Brain microvascular endothelial cell (primary cell): ENCODE results near the gene LIN28B.
"Not testable (repeated sequence)": the region's sequence is repeated elsewhere in the genome, so short reads cannot be mapped to it uniquely, and the experiment has no call there.

Experiments used
- DNase-seq: peaks from one replicate; pipeline ENCODE4 v3.0.0-alpha.2; 2020
- H3K27ac ChIP-seq: fragments of 250-450 bp; sonication (Bioruptor Pico); 2 replicates; pipeline ENCODE4 v1.5.1; 2020; ENCODE audit warnings: mild to moderate bottlenecking, moderate library complexity
- H3K27me3 ChIP-seq: fragments of 250-450 bp; sonication (Bioruptor Pico); replicated peaks from 2 replicates; pipeline ENCODE4 v1.5.1; 2020; ENCODE audit warnings: mild to moderate bottlenecking
- H3K36me3 ChIP-seq: fragments of 250-450 bp; sonication (Bioruptor Pico); replicated peaks from 2 replicates; pipeline ENCODE4 v1.5.1; 2020; ENCODE audit warnings: mild to moderate bottlenecking
- H3K4me3 ChIP-seq: 2 replicates; pipeline ENCODE4 v1.5.1; 2011; ENCODE audit warnings: low read depth, mild to moderate bottlenecking, control low read depth, low read length, moderate library complexity
- CTCF ChIP-seq: IDR thresholded peaks from 2 replicates; pipeline ENCODE4 v1.5.1; 2011; ENCODE audit warnings: low read depth, mild to moderate bottlenecking, moderate library complexity, low read length, control low read depth, inconsistent platforms; ENCODE audit errors: missing control alignments
- in situ Hi-C: cut with HindIII; loops from 2 replicates; pipeline ENCODE4 v1.10.0; 2017; ENCODE audit warnings: low sequenced_read_pairs, low pct_ligation_motif_present

LIN28B gene

DNA sequence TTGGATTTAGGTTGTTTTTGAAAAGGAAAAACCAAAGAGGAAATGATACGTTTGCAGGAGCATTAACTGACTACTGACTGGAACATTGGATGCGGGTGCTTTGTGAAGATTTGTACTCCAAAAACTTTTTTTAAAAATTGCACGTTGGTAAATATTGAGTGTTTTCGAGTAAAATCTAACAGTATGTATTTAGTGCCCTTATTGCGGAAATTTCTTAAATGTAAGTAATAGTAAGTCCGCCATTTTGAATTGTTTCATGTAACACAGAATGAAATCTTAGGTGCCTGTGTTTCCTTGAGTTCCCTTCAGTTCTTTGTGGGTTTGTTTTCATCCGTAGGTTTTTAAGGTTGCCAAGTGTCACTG is 15.2 kb upstream of the LIN28B start:
- H3K27me3 ChIP-seq: peaks cover 25% of the 10 kb centered on the region
- in situ Hi-C loops: no loop called here
- TF ChIP-seq CTCF: no peak
- no peak for DNase-seq
- no peaks in the 10 kb centered on the region for H3K36me3 ChIP-seq
- no peak overlapping the region for H3K4me3 ChIP-seq
- H3K27ac ChIP-seq: no peak overlapping the region

- peak; percentile 32 for DNase-seq
- no peak overlapping the region for H3K27ac ChIP-seq
- no peak for TF ChIP-seq CTCF
- no peaks in the 10 kb centered on the region for H3K36me3 ChIP-seq
- in situ Hi-C loops: no loop called here
- peaks cover 25% of the 10 kb centered on the region for H3K27me3 ChIP-seq
- H3K4me3 ChIP-seq: no peak overlapping the region
Measured at GRCh38 chr6:104943781-104944180, 13.1 kb upstream of the LIN28B start.

DNA sequence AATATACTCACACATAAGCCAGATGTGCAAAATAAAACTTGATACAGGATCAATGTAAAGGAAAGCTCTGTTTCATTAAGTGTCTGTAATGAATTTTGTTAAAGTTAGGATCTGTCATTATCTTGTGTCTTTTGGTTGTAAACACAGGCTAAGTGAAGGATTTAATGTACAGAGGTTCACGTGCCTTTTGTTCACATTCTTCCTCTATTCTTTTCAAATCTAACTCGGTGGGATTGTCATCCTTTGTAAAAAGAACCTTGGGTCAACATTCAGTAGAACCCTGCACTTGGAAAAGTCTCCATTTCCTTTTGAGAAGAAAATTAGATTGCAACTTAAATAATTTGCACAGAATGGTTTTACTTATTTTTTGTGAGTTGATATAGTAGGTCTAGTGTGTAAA is 7.7 kb upstream of the LIN28B start:
- DNase-seq: no peak
- H3K36me3 ChIP-seq: no peaks in the 10 kb centered on the region

GRCh38 chr6:104951677-104952076 is 5.2 kb upstream of the LIN28B start:
- no peak for DNase-seq
- TF ChIP-seq CTCF: no peak
- in situ Hi-C loops: no loop called here
- Histone ChIP-seq H3K36me3 (no peaks in the 10 kb centered on the region), H3K27ac (no peak overlapping the region), H3K27me3 (peaks cover 56% of the 10 kb centered on the region), H3K4me3 (no peak overlapping the region)

More for the DNA sequence above, 7.7 kb upstream of the LIN28B start:
- no peak for TF ChIP-seq CTCF
- H3K4me3 ChIP-seq: no peak overlapping the region
- in situ Hi-C loops: no loop called here
- no peak overlapping the region for H3K27ac ChIP-seq
- peaks cover 38% of the 10 kb centered on the region for H3K27me3 ChIP-seq

DNA sequence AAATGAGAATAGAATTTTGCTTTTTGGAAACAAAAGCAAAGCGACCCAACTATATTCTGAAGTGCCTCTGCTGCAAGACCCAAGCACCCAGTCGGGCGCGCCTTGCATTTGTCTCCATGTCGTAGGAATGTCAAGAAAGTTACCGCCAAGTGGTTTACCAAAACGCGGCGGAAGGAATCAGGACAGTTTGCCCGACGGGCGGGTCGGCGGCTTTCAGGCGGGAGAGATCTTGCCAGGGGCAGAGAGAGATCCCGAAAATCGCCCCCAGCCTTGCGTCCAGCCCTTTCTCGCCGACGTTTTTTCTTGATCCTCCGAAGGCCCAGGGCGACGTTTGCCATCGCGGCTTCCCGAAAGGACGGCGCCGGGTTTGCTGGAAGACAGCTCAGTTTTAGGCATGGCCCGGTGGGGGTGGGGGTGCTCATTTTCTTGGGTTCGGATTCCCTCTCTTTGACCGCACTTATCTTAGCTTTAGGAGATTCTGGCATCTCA is 4.0 kb upstream of the LIN28B start:
- peaks cover 67% of the 10 kb centered on the region for H3K27me3 ChIP-seq
- H3K36me3 ChIP-seq: no peaks in the 10 kb centered on the region
- no peak for DNase-seq
- no peak overlapping the region for H3K4me3 ChIP-seq
- H3K27ac ChIP-seq: no peak overlapping the region
- no peak for TF ChIP-seq CTCF
- in situ Hi-C loops: no loop called here

- H3K36me3 ChIP-seq, in situ Hi-C loops, H3K27ac ChIP-seq, H3K4me3 ChIP-seq, DNase-seq: not testable (repeated sequence)
- H3K27me3 ChIP-seq: peaks cover 74% of the 10 kb centered on the region
Measured at GRCh38 chr6:104953400-104954189, 3.3 kb upstream of the LIN28B start.
